ENCODE measurements around the gene DLGAP1. TPM values are rescaled to one million over a fixed set of nuclear protein-coding genes. Genes with fewer than 3 reads are reported as not detected.

Gene DLGAP1
- total and polyA plus RNA-seq, 2 of the 13 experiments (the other 11 are each of a cell fraction or from before 2014, with no cell fraction given), result 0.01 TPM; not detected in 1

DNA sequence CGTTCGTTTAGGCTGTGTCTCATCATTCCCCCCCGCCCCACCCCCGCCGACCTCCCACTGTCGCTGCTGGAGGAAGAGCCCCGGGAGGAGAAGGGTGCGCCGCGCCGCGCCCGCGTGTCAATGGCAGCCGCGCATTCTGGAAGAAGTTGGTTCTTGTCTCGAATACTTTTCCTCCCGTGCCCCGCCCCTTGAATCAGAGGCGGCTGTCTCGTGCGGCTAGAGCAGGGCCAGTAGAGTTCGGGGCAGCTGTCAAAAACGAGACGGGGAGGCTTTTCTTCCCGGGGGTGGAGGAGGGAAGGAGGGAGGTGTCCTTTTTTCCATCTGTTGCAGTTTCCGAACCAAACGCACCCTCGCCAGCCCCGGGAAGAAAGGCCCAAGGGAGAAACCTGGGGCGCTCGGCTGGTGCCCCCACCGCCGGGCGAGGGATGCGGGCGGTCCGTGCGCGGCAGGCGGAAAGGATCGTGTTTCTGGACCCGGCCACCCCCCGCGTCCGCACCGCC lies 1005.5 kb downstream of the DLGAP1 start:
- H3K4me3 ChIP-seq (replicated peaks in 1 of 3; ENCODE audit: insufficient read depth in 1 of 3, low read depth in 2 of 3, low read length in 3 of 3), result peak overlapping the region; percentile 80 to 93 (median 93)
- H3K9ac ChIP-seq (ENCODE audit: insufficient read depth, low read depth, low read length), result peak overlapping the region; percentile 96
- peak overlapping the region; percentile 88 for H3K27ac ChIP-seq (ENCODE audit: extremely low read length, insufficient read depth, low read length)
- no peaks in the 10 kb centered on the region for H3K9me3 ChIP-seq (ENCODE audit: low read length)
- H2AFZ ChIP-seq (ENCODE audit: low read length), result no peak overlapping the region
- CTCF ChIA-PET (ENCODE audit: low intra/inter-chr PET ratio, low total read pairs), result no interaction called here
- no TSS peak for BruUV-seq (replicated peaks)
- ATAC-seq (peak; percentile 10), FAIRE-seq (no peak), DNase-seq (ENCODE audit: low spot score) (no peak)
- no peaks in the 10 kb centered on the region for H3K36me3 ChIP-seq (replicated peaks in 1 of 2; ENCODE audit: control insufficient read depth in 1 of 2, insufficient read depth in 2 of 2, low read length in 2 of 2)
- peaks cover 4% of the 10 kb centered on the region for H4K20me1 ChIP-seq (ENCODE audit: insufficient read depth, low read length)
- H3K4me2 ChIP-seq (ENCODE audit: low read depth, low read length), result peak overlapping the region; percentile 99
- H3K4me1 ChIP-seq (ENCODE audit: insufficient read depth, low read length), result peaks cover 19% of the 10 kb centered on the region
- intact Hi-C loops (cut with micrococcal nuclease; ENCODE audit: unreplicated experiment) (loop anchor here (2.0 kb wide), 2 partner anchors 145 to 215 kb away; no protein-coding TSS in a partner anchor), in situ Hi-C loops (cut with HindIII; ENCODE audit: extremely low pct_ligation_motif_present, low pct_unique_long_range_greater_than_20kb) (loop anchor here (5.0 to 25.0 kb wide), 5 partner anchors 143 to 387 kb away; no protein-coding TSS in a partner anchor)
- POLR2A ChIA-PET, result interaction anchor here (0.7 to 3.1 kb wide), 10 partner anchors 9 to 216 kb away, joined by 3 to 31 read pairs (median 6); no protein-coding TSS in a partner anchor
- WGBS (ENCODE audit: low lambda C conversion rate), result 0% methylated on average over 16 of the region's 47 CpGs
- no peaks in the 10 kb centered on the region; a peak in 1 of 5 replicates for H3K27me3 ChIP-seq (ENCODE audit: control insufficient read depth in 1 of 2, insufficient read depth in 2 of 2, low read length in 2 of 2)
- peaks cover 56% of the 10 kb centered on the region for H3K79me2 ChIP-seq (ENCODE audit: insufficient read depth, low read length)
- peak; percentile 62; the same call in 1 of the 2 replicates for TF ChIP-seq MAZ (IDR thresholded peaks at IDR 0.05; ENCODE audit: borderline replicate concordance, low read depth, low read length)
- no peak for TF ChIP-seq MAZ (CRISPR knock-in tag; IDR thresholded peaks at IDR 0.05; ENCODE audit: low read depth)
- TF ChIP-seq HOXA5 (CRISPR knock-in tag; IDR thresholded peaks at IDR 0.05), result no peak
- peak; percentile 45; the same call in 1 of the 2 replicates for TF ChIP-seq POLR2G (IDR thresholded peaks at IDR 0.05; ENCODE audit: low read depth, low read length)
- 0 out of 2 replicates have a peak, but pooled peaks have one; percentile 59 for TF ChIP-seq EEA1 (CRISPR knock-in tag; IDR thresholded peaks at IDR 0.05; ENCODE audit: borderline replicate concordance)
- TF ChIP-seq ZNF18 (CRISPR knock-in tag; IDR thresholded peaks at IDR 0.05; ENCODE audit: insufficient replicate concordance), result peak; percentile 52
- peak; percentile 20 for TF ChIP-seq SKI (IDR thresholded peaks at IDR 0.05; ENCODE audit: partially characterized antibody)
- no peak for TF ChIP-seq ZNF496 (CRISPR knock-in tag; IDR thresholded peaks at IDR 0.05; ENCODE audit: insufficient replicate concordance)
- TF ChIP-seq KLF6 (CRISPR knock-in tag; IDR thresholded peaks at IDR 0.05), result peak; percentile 16; the same call in 1 of the 2 replicates
- peak; percentile 39 for TF ChIP-seq HNRNPLL (IDR thresholded peaks at IDR 0.05; ENCODE audit: low read depth, low read length, poor library complexity, severe bottlenecking)
- TF ChIP-seq ZNF605 (CRISPR knock-in tag; IDR thresholded peaks at IDR 0.05), result peak; percentile 1; the same call in 1 of the 2 replicates
- 0 out of 2 replicates have a peak, but pooled peaks have one; percentile 46 for TF ChIP-seq HNRNPL (IDR thresholded peaks at IDR 0.05; ENCODE audit: low read depth, low read length)
- no peak for TF ChIP-seq ATM (IDR thresholded peaks at IDR 0.05; ENCODE audit: borderline replicate concordance)
- peak; percentile 74 for TF ChIP-seq RBFOX2 (IDR thresholded peaks at IDR 0.05; ENCODE audit: low read depth, low read length)
- no peak for TF ChIP-seq SALL1 (CRISPR knock-in tag; IDR thresholded peaks at IDR 0.05)
- TF ChIP-seq ZNF703 (CRISPR knock-in tag; IDR thresholded peaks at IDR 0.05; ENCODE audit: borderline replicate concordance), result 0 out of 2 replicates have a peak, but pooled peaks have one; percentile 3
- TF ChIP-seq SOX13 (IDR thresholded peaks at IDR 0.05), result no peak
- peak in 1 of 2 experiments; percentile 18; a peak in 1 of 4 replicates for TF ChIP-seq SOX13 (CRISPR knock-in tag; conservative IDR thresholded peaks at IDR 0.05 in 1 of 2, IDR thresholded peaks at IDR 0.05 in 1 of 2)
- TF ChIP-seq, protein P1, sequence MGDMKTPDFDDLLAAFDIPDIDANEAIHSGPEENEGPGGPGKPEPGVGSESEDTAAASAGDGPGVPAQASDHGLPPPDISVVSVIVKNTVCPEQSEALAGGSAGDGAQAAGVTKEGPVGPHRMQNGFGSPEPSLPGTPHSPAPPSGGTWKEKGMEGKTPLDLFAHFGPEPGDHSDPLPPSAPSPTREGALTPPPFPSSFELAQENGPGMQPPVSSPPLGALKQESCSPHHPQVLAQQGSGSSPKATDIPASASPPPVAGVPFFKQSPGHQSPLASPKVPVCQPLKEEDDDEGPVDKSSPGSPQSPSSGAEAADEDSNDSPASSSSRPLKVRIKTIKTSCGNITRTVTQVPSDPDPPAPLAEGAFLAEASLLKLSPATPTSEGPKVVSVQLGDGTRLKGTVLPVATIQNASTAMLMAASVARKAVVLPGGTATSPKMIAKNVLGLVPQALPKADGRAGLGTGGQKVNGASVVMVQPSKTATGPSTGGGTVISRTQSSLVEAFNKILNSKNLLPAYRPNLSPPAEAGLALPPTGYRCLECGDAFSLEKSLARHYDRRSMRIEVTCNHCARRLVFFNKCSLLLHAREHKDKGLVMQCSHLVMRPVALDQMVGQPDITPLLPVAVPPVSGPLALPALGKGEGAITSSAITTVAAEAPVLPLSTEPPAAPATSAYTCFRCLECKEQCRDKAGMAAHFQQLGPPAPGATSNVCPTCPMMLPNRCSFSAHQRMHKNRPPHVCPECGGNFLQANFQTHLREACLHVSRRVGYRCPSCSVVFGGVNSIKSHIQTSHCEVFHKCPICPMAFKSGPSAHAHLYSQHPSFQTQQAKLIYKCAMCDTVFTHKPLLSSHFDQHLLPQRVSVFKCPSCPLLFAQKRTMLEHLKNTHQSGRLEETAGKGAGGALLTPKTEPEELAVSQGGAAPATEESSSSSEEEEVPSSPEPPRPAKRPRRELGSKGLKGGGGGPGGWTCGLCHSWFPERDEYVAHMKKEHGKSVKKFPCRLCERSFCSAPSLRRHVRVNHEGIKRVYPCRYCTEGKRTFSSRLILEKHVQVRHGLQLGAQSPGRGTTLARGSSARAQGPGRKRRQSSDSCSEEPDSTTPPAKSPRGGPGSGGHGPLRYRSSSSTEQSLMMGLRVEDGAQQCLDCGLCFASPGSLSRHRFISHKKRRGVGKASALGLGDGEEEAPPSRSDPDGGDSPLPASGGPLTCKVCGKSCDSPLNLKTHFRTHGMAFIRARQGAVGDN (CRISPR knock-in tag; IDR thresholded peaks at IDR 0.05), result peak; percentile 41

All from HepG2 (cell line).